GM21390 (cell line): ENCODE results near the gene CCSER1.
"Not testable (repeated sequence)": the region's sequence is repeated elsewhere in the genome, so short reads cannot be mapped to it uniquely, and the experiment has no call there.

ENCODE experiments used
- ATAC-seq: cut with Tn5 transposase; IDR thresholded peaks from one replicate; pipeline ENCODE4 v1.9.1; 2021; ENCODE audit not compliant: unreplicated experiment

The CCSER1 gene

DNA sequence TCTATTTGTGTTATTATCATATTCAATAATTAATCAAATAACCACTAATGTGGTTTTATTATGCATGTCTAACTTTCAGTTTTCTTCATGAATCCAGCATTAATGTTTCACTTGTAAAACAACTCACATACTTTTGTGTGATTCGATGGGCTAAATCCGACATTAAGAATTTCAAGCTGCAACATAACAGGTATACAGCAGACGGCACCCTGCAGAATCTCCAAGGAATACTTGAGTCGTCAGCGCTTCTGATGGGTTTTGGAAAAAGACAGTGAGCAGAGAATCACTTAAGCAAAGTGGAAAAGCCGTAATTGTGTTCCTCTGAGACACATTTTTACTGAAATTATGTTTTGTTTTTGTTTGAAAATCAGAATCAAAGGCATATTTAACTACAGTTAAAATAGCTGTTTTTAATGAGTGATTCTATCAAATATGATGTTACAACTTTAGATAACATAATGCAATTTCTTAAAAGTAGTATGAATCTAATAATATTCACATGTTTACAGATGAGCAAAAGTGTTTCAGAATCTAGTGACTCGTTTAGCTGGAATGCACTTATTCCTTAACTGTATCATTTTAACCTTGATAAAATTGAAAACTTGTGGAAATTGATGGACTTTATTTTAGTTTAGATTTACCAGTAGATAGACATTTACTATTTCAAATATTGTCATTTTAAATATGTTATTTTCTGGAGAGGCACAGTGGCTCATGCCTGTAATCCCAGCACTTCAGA, 514.8 kb downstream of the CCSER1 start:
- ATAC-seq, result no peak

DNA sequence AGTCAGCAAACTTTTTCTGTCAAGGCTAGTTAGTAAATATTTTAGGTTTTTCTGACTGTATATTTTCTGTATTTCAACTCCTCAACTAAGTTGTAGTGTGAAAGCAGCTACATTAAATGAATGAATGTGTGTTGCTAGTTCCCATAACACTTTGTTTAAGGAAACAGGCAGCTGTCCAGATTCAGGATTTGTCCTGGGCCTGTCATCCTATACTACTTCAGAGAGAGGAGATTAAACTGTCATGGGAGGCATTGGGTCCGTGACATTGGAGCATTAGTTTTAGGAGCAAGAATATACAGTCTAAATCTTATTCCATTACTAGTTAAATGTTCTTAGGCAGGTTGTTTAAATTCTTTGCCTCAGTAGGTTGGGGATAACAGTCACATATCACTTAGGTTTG, 516.0 kb downstream of the CCSER1 start:
- ATAC-seq, result no peak

DNA sequence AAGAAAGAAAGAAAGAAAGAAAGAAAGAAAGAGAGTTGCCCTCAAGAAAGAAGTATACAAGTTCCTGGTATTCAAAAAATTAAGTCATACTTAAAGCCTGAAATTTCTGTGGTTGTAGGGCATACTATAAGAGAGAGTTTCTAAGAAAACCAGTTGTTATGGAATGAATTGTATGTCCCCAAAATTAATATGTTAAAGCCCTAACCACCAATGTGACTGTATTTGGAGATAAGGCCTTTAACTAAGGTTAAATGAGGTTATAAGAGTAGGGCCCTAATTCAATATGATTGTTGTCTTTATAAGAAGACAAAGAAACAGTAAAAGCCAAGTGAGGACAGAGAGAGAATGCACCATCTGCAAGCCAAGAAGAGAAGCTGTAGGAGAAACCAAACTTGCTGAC, 521.1 kb downstream of the CCSER1 start:
- ATAC-seq, result no peak

DNA sequence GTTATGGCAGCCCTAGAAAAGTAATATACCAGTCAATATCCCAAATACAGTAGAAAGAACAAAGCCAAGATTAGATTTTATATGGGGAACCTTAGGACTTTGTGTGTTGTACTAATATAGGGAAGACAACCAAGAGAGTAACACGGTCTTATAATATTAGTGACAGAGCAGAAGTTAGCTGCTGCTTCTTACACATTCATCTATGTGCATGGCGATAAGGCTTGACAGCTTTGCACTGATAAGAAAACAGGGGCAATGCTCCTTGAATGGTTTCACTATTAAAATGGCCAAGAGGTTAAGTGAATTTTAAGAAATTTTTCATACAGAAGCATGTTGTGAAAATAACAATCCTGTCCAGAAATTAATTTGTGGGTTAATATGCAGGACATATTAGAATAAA, 521.6 kb downstream of the CCSER1 start:
- no peak for ATAC-seq

- ATAC-seq, result no peak
These were observed 533.5 kb downstream of the CCSER1 start for GRCh38 chr4:90660672-90661071.

- ATAC-seq, result no peak
These were observed 543.0 kb downstream of the CCSER1 start for GRCh38 chr4:90670183-90670582.

- no peak for ATAC-seq
These were observed 562.5 kb downstream of the CCSER1 start for GRCh38 chr4:90689739-90690138.

DNA sequence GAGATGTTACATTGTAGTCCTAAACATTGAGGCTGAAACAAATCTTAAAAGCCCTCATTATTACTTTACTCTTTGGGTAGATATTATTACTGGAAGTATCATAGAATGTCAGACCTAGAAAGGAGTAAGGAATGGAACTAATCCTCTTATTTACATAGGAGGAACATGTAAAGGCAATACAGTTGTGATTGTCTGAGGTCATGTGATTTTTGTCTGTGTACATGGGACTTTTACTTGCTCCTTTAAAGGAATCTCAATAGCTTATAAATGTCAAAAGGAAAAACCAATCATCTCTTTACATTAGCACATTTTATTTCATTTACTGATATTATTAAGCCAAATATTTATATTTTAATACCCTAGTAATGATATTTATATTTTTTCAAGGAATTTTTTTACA, 568.2 kb downstream of the CCSER1 start:
- ATAC-seq, result no peak

- ATAC-seq, result not testable (repeated sequence)
These were observed 578.3 kb downstream of the CCSER1 start for GRCh38 chr4:90705501-90705900.

- ATAC-seq, result no peak
These were observed 588.0 kb downstream of the CCSER1 start for GRCh38 chr4:90715242-90715641.

- no peak for ATAC-seq
These were observed 591.7 kb downstream of the CCSER1 start for GRCh38 chr4:90718931-90719330.

DNA sequence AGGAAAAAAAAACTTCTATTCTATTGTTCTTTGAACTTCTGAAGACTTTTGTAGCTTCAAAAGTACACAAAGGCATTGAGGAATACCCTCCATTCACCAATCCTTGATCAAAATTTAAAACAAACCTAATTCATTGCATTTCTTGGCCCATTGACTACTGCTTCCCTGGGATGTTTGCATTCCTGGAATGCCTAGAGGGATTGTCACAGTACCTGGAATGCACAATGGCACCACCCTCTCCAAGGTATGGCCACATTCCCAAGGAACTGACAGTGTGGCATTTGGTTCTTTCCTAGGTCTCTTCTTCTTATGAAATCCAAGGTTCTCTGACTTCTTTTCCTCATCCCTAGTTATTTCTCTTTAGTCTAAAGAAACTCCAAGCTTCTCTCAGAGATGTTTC, 600.7 kb downstream of the CCSER1 start:
- ATAC-seq, result no peak

- ATAC-seq, result no peak
These were observed 603.6 kb downstream of the CCSER1 start for GRCh38 chr4:90730752-90731151.

- no peak for ATAC-seq
These were observed 606.0 kb downstream of the CCSER1 start for GRCh38 chr4:90733211-90733610.

- ATAC-seq, result no peak
These were observed 618.0 kb downstream of the CCSER1 start for GRCh38 chr4:90745176-90745575.

GRCh38 chr4:90753068-90753467, 625.9 kb downstream of the CCSER1 start:
- no peak for ATAC-seq

GRCh38 chr4:90757534-90758060, 630.4 kb downstream of the CCSER1 start:
- no peak for ATAC-seq

GRCh38 chr4:90760059-90760458, 632.9 kb downstream of the CCSER1 start:
- ATAC-seq, result no peak

- no peak for ATAC-seq
These were observed 639.6 kb downstream of the CCSER1 start for GRCh38 chr4:90766837-90767236.

GRCh38 chr4:90769251-90769650, 642.1 kb downstream of the CCSER1 start:
- ATAC-seq, result no peak

DNA sequence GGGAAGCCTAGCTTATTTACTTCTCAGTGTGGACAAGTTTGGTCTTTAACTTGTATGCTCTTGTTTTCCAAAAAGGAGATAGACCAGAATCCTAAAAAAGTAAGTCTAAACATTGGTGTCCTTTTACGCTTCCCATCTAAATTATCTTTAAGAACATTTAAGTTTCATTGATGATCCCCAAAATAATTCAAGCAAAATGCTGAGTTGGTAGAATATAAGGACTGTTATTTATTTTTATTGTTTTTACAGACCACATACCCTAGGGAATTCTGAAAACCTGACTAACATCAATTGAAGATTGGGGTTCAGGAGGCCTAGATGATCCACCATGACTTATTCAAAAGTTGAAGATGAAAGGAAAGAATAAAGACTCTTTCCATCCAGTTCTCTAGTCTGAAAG, 653.0 kb downstream of the CCSER1 start:
- ATAC-seq, result no peak

- no peak for ATAC-seq
These were observed 659.4 kb downstream of the CCSER1 start for GRCh38 chr4:90786602-90787001.

- ATAC-seq, result no peak
These were observed 665.5 kb downstream of the CCSER1 start for GRCh38 chr4:90792696-90793095.
